OCI-LY7 (cell line): ENCODE data around the gene BPIFB3. TPM values are rescaled to one million over a fixed set of nuclear protein-coding genes. Genes with fewer than 3 reads are reported as not detected.

Experiments used
- BruUV-seq: library from RNA; stranded (reverse); fragments of 400-500 nt; replicated peaks from 2 replicates; lab custom pipeline; 2021; lab: Mats Ljungman, UMichigan
- CTCF ChIA-PET: fragments of 300-600 bp; sonication (Branson Sonifier 250); formaldehyde crosslinking; loops from one replicate; lab custom pipeline; 2022; ENCODE audit warnings: antibody characterized with exemption; ENCODE audit not compliant: unreplicated experiment; lab: Charles Lee
- POLR2A ChIA-PET: fragments of 300-600 bp; sonication (Branson Sonifier 250); formaldehyde crosslinking; loops from one replicate; lab custom pipeline; 2022; ENCODE audit warnings: antibody characterized with exemption; lab: Charles Lee
- DNase-seq: peaks from one replicate; pipeline ENCODE4 v3.0.0-alpha.2; 2015; ENCODE audit warnings: low spot score
- H2AFZ ChIP-seq: fragments of 200-600 bp; sonication (generic), shearing (Covaris generic); 2 replicates; pipeline ENCODE4 v1.6.1; 2014; ENCODE audit warnings: mild to moderate bottlenecking, antibody characterized with exemption, low read length, moderate library complexity
- H3K27ac ChIP-seq: fragments of 200-600 bp; sonication (generic); 2 replicates; pipeline ENCODE4 v1.5.1; 2014; ENCODE audit warnings: mixed run types, low read depth, mild to moderate bottlenecking, moderate library complexity, low read length, inconsistent platforms; ENCODE audit not compliant: poor library complexity, severe bottlenecking
- H3K36me3 ChIP-seq: fragments of 200-600 bp; sonication (generic); 2 replicates; pipeline ENCODE4 v1.6.1; 2014; ENCODE audit warnings: mild to moderate bottlenecking, antibody characterized with exemption, low read length, moderate library complexity, mixed read lengths; ENCODE audit not compliant: insufficient read depth
- H3K4me1 ChIP-seq: fragments of 200-600 bp; sonication (generic); 2 replicates; pipeline ENCODE4 v1.5.1; 2014; ENCODE audit warnings: mild to moderate bottlenecking, low read length; ENCODE audit not compliant: insufficient read depth, poor library complexity, severe bottlenecking
- H3K4me2 ChIP-seq: fragments of 200-600 bp; sonication (generic); 2 replicates; pipeline ENCODE4 v1.6.1; 2014; ENCODE audit warnings: mild to moderate bottlenecking, low read length
- H3K4me3 ChIP-seq: fragments of 200-600 bp; sonication (generic); 2 replicates; pipeline ENCODE4 v1.5.1; 2014; ENCODE audit warnings: mild to moderate bottlenecking, low read depth, low read length; ENCODE audit not compliant: poor library complexity, severe bottlenecking
- H3K79me2 ChIP-seq: fragments of 200-600 bp; sonication (generic); 2 replicates; pipeline ENCODE4 v1.6.1; 2016; ENCODE audit warnings: low read depth, mild to moderate bottlenecking, low read length, moderate library complexity, mixed read lengths; ENCODE audit not compliant: insufficient read depth
- H3K9me2 ChIP-seq: fragments of 200-600 bp; sonication (generic); 2 replicates; pipeline ENCODE4 v1.6.1; 2016; ENCODE audit warnings: mild to moderate bottlenecking, low read length, mixed read lengths; ENCODE audit not compliant: insufficient read depth
- H3K9me3 ChIP-seq: fragments of 200-600 bp; sonication (generic); 2 replicates; pipeline ENCODE4 v1.6.1; 2014; ENCODE audit warnings: mild to moderate bottlenecking, mixed run types, low read length, mixed read lengths
- H4K20me1 ChIP-seq: fragments of 200-600 bp; sonication (generic); 2 replicates; pipeline ENCODE4 v1.6.1; 2014; ENCODE audit warnings: mild to moderate bottlenecking, antibody characterized with exemption, low read length, moderate library complexity, mixed read lengths; ENCODE audit not compliant: insufficient read depth
- EZH2phosphoT487 ChIP-seq: fragments of 200-600 bp; sonication (generic); IDR thresholded peaks from 2 replicates; pipeline ENCODE4 v1.6.1; 2018; ENCODE audit warnings: low read depth, borderline replicate concordance, mild to moderate bottlenecking, mixed run types, antibody characterized with exemption, low read length, moderate library complexity, mixed read lengths
- intact Hi-C: fragments of 100-400 bp; cut with micrococcal nuclease; formaldehyde crosslinking; loops from one replicate; pipeline ENCODE4 v1.10.0; 2022; ENCODE audit not compliant: unreplicated experiment
- total RNA-seq, 2 experiments: library from RNA; depleted of rRNA in 1 of 2; stranded (reverse); fragments of >200 nt in 1 of 2; shearing (Covaris generic) in 1 of 2; gene quantifications; 2 replicates each; pipeline ENCODE4 v1.2.3, GENCODE V29; 2014 to 2022
- TF ChIP-seq, protein P1 (sequence below): fragments of 200-600 bp; sonication (generic); conservative IDR thresholded peaks from 2 replicates; pipeline ENCODE4 v1.5.1; 2014; ENCODE audit warnings: mild to moderate bottlenecking, antibody characterized with exemption, low read length, moderate library complexity, mixed read lengths

Gene BPIFB3
- total RNA-seq, 2 experiments from 2014 or later, result not detected

DNA sequence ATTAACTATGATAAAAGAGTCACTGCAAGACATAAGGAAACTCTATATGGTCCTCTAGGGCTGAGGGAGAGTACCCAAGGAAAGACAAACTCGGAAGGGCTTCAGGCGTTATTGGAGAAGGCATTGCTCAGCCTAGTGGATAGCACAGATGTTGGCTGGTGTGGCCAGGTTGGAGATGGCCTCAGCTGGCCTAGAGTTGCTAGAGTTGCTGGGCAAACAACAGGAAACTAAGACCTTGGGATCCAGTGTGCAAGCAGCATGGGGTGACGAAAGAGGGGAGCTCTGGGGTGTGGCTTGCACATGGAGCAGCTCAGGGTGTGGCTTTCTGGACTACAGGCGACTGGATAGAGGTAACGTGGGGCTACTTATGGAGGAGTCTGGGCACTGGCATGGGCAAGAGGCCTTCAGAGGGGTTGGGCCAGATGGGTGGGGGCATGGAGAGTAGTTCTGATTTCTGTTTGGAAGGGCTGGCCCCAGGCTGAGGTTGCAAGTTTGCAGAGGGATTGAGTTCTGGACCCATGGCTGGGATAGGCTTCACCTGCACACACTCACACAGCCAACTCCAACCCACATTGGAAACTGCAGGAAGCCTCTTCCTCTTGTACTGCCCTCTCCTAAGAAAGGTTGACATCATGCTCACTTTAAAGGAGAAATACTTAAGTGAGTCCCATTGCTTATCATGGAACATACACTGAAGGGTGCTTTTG is 27.5 kb upstream of the BPIFB3 start:
- Histone ChIP-seq H3K4me1 (no peaks in the 10 kb centered on the region), H3K27ac (no peak overlapping the region), H3K9me3 (no peaks in the 10 kb centered on the region), H3K4me2 (no peak overlapping the region), H2AFZ (no peak overlapping the region), H3K4me3 (no peak overlapping the region), H4K20me1 (no peaks in the 10 kb centered on the region), H3K36me3 (no peaks in the 10 kb centered on the region), H3K9me2 (no peaks in the 10 kb centered on the region), H3K79me2 (no peaks in the 10 kb centered on the region)
- CTCF ChIA-PET, result no interaction called here
- POLR2A ChIA-PET, result no interaction called here
- DNase-seq, result no peak
- TF ChIP-seq, protein P1, sequence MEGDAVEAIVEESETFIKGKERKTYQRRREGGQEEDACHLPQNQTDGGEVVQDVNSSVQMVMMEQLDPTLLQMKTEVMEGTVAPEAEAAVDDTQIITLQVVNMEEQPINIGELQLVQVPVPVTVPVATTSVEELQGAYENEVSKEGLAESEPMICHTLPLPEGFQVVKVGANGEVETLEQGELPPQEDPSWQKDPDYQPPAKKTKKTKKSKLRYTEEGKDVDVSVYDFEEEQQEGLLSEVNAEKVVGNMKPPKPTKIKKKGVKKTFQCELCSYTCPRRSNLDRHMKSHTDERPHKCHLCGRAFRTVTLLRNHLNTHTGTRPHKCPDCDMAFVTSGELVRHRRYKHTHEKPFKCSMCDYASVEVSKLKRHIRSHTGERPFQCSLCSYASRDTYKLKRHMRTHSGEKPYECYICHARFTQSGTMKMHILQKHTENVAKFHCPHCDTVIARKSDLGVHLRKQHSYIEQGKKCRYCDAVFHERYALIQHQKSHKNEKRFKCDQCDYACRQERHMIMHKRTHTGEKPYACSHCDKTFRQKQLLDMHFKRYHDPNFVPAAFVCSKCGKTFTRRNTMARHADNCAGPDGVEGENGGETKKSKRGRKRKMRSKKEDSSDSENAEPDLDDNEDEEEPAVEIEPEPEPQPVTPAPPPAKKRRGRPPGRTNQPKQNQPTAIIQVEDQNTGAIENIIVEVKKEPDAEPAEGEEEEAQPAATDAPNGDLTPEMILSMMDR, result no peak
- no peak for TF ChIP-seq EZH2phosphoT487
- no TSS peak for BruUV-seq
- intact Hi-C loops, result no loop called here

DNA sequence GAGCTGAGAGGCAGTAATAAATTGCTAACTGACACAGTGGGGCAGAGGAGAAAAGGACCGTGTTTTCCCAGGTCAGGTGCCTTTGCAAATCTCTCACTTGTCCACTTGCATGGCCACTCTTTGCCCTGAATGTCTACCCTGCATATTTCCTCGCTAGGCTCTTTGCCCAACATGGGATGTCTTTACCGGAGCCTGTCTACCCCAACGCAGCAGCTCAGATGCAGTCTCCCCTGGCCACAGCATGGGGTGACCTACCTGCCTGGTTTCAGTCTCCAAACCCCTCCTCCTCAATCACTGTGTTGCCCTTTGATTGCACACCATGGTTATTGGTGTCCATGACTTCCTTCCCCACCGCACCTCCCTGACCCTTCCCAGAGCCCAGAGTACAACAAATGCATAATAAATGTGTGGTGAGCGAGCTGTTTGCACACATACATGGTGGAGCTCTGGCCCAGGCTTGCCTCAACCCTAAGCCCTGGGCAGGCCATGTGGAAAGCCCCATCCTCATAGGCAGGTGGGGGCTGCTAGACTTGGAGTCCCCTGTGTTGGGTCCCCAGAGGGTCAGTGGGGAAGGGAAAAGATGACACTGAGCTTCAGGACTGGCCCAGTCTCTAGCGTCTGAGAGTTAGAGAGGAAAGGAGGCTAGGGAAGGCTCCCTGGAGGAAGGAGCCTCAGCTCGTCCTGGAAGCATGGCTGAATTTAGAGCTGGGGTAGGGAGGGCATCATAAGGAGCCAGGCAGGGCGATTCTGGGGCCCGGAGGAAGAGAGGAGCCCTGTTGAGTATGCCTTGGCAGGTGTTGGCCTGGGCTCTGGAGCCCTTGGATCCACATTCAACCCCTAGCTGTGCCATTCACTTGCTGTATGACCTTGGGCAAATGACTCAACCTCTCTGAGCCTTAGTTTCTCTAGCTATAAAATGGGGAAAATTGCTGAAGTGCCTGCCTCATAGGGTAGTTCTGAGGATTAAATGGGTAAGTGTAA is 26.6 kb upstream of the BPIFB3 start:
- ChIA-PET POLR2A (no interaction called here), CTCF (no interaction called here)
- Histone ChIP-seq H3K36me3 (no peaks in the 10 kb centered on the region), H3K4me1 (no peaks in the 10 kb centered on the region), H2AFZ (no peak overlapping the region), H3K9me3 (no peaks in the 10 kb centered on the region), H3K79me2 (no peaks in the 10 kb centered on the region), H4K20me1 (no peaks in the 10 kb centered on the region), H3K9me2 (no peaks in the 10 kb centered on the region), H3K4me2 (no peak overlapping the region), H3K4me3 (no peak overlapping the region), H3K27ac (no peak overlapping the region)
- no peak for DNase-seq
- intact Hi-C loops, result no loop called here
- no TSS peak for BruUV-seq
- TF ChIP-seq, protein P1, result no peak
- TF ChIP-seq EZH2phosphoT487, result no peak
